HG03039 (cell line): Measurements from ENCODE around the gene CARM1.
"Not testable (repeated sequence)": the region's sequence is repeated elsewhere in the genome, so short reads cannot be mapped to it uniquely, and the experiment has no call there.

Experiments used
- ATAC-seq: cut with Tn5 transposase; IDR thresholded peaks from one replicate; pipeline ENCODE4 v1.9.1; 2021; ENCODE audit warnings: mild to moderate bottlenecking, moderate library complexity; ENCODE audit not compliant: unreplicated experiment

The CARM1 gene

DNA sequence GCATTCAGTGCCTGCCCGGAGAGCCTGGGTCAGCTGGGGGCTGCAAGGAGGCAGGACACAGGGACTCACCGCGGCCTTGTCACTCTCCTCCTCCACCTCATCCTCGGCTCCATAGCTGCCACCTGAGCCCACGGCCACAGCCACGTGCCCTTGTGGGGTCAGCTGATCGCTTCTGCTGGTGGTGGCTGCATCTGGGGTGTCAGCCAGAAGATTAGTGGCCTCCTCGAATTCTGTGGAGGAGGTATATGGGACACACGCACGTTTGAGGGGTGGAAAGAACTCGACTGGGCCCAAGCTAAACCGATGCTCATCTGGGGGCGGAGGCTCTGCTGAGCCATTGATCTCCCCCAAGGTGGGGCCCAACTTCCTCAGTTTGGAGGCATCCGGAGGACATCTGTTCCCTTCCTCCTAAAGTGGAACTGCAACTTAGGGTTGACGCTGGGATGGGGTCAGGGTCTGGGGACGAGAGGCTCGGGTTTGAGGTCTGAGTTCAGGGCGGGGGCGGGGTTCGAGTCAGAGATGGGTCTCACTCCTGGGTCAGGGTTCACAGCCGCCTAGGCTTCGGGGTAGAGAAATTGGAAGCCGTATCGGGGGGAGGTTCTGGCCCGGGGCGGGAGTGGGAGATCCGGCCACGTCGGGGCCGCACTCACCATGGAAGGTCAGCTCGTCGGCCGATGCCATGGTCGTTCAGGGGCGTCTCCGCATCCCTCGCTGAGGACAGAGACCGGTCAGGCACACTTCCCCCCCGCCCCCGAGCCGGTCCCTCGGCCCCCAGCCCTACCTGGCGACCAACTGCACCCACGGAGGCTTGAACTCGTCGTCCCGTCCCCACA lies 56.6 kb downstream of the CARM1 start:
- ATAC-seq, result peak; percentile 2

DNA sequence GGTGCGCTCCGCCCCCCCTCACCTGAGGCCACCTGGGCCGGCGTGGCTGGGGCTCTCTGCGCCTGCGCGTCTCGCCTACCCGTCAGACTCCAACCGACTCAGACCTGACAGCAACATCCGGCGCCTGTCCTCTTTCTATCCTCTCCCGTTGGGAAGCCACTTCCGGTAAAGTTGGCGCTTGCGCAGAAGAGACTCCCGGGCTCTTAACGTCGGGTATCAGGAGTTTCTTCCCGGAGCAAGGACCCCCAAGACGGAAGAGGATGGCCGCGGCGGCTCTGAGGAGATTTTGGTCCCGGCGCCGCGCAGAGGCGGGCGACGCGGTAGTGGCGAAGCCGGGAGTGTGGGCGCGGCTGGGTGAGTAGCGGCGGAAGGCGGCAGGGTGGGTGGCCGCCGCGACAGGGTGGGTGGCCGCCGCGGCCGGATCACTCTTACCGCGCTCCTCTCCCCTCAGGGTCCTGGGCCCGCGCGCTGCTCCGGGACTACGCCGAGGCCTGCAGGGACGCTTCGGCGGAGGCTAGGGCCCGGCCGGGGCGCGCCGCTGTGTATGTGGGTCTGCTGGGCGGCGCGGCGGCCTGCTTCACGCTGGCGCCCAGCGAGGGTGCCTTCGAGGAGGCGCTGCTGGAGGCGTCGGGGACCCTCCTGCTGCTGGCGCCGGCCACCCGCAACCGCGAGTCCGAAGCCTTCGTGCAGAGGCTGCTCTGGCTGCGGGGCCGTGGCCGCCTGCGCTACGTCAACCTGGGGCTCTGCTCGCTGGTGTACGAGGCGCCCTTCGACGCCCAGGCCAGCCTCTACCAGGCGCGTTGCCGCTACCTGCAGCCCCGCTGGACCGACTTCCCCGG lies 57.4 kb downstream of the CARM1 start, which contains the start of the genes TIMM29 and YIPF2:
Gene TIMM29 (plus strand): TSS at position 249 of the 839 bp plus-strand sequence. CDS start 12 bp downstream, at position 261.
Gene YIPF2 (minus strand): TSS at position 77 of the 839 bp plus-strand sequence. CDS start 229 bp downstream, outside the sequence.
- peak; percentile 78 for ATAC-seq

DNA sequence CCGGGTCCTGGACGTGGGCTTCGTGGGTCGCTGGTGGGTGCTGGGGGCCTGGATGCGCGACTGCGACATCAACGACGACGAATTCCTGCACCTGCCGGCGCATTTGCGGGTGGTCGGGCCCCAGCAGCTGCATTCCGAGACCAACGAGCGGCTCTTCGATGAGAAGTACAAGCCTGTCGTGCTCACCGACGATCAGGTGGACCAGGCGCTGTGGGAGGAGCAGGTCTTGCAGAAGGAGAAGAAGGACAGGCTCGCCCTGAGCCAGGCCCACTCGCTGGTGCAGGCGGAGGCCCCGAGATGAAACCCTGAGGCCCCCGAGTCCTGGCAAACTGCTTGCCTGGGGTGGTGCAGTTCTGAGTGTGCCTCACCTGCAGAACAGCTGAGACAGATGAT lies 58.0 kb downstream of the CARM1 start:
- ATAC-seq, result no peak

DNA sequence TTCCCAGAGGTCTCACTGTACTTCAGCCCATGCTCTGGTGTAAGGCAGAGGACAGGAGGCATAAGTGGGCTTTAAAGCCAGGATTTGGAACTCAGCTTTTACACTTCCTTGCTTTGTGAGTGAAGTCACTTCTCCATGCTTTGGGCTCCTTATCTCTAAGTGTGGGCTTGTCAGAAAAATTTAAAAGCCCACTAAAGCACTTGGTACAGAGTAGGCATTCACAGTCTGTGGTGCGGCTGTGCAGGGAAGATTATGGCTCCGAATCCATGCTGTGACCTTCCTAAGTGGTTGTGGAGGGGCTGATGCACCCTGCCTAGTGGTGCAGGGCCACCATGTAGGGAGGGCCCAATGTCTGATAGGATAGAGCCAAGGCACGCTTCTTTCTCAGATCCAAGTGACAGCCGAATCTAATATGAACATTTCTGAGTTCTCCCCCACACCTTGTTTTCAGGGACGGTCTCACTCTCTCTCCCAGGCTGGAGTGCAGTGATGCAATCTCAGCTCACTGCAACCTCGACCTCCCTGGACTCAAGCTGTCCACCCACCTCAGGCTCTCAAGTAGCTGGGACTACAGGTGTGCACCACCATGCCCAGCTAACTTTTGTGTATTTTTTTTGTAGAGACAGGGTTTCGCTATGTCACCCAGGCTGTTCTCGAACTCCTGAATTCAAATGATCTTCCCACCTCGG lies 64.2 kb downstream of the CARM1 start:
- ATAC-seq, result no peak

DNA sequence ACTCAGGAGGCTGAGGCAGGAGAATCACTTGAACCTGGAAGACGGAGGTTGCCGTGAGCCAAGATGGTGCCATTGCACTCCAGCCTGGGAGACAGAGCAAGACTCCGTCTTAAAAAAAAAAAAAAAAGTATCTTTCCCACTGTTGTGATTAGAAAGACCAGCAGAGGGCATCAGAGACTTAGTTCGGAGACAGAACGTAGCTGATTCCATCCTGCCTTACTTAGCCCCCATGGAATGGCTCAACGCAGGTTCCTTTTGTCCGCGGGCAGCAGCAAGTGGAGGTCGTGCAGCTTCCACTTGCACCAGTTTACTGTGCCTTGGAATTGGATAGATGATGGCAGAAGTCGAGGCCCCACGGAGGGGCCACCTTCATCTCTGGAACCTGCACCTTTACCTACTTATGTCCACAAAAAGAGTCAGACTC lies 65.3 kb downstream of the CARM1 start:
- ATAC-seq, result no peak

DNA sequence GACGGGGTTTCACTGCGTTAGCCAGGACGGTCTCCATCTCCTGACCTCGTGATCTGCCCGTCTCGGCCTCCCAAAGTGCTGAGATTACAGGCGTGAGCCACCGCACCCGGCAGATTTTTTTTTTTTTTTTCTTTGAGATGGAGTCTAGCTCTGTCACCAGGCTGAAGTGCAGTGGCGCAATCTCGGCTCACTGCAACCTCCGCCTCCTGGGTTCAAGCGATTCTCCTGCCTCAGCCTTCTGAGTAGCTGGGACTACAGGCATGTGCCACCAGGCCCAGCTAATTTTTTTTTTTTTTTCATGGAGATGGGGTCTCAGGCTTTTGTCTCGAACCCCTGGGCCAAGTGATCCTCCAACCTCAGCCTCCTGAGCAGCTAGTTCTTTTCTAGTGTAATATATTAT lies 70.3 kb downstream of the CARM1 start:
- not testable (repeated sequence) for ATAC-seq

DNA sequence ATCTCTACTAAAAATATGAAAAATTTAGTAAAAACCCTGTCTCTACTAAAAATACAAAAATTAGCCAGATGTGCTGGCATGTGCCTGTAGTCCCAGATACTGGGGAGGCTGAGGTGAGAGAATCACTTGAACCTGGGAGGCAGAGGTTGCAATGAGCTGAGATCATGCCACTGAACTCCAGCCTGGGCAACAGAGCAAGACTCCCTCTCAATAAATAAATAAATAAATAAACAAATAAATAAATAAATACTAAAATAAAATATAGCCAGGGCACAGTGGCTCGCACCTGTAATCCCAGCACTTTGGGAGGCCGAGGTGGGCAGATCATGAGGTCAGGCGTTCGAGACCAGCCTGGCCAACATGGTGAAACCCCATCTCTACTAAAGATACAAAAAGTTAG lies 72.1 kb downstream of the CARM1 start:
- not testable (repeated sequence) for ATAC-seq

DNA sequence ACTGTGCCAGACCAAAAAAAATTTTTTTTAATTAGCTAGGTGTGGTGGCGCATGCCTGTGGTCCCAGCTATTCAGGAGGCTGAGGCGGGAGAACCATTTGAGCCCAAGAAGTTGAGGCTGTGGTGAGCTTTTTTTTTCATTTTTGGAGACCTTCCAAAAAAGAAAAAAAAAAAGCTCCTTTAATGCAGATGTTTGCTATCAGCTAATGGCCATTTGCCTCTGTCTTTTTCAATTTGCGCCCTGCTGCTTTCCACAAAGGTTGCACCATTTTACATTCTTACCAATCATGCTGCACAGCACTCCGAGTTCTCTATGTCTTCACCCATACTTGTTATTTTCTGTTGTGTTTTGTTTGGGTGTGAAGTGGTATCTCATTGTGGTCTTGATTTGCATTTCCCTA lies 73.9 kb downstream of the CARM1 start:
- no peak for ATAC-seq

DNA sequence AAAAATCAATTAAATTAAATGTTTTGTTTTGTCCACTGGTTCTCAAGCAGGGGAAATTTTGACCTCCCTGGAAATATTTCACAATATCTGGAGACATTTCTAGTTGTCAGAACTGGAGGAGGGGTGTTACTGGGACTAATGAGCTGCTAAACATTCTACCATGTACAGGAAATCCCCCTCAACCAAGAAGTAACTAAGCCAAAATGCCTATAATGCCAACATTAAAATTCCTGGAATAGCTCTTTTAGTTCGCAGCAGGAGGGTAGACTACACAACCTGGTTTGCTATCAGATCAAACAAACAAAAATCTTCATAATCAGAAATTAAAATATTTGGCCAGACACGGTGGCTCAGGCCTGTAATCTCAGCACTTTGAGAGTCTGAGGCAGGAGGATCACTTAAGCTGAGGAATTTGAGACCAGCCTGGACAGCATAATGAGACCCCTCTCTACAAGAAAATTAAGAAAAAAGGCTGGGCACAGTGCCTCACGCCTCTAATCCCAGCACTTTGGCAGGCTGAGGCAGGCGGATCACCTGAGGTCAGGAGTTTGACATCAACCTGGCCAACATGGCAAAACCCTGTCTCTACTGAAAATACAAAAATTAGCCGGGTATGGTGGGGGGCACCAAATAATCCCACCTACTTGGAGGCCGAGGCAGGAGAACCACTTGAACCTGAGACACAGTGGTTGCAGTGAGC lies 75.8 kb downstream of the CARM1 start:
- no peak for ATAC-seq

DNA sequence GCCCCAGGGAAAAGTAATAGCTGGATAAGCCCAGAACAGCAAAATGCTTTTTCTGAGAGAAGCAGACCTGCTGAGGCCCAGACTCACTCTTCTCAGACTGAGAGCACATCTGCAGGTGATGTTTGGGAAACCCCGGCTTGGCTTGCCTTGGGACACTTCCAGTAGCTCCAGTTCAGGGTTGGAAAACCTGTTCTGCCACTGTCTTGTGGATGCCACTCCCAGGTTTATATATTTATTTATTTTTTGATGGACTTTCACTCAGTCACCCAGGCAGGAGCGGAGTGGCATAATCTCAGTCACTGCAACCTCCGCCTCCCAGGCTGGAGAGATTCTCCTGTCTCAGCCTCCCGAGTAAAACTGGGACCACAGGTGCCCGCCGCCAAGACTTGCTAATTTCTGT lies 81.5 kb downstream of the CARM1 start:
- no peak for ATAC-seq

DNA sequence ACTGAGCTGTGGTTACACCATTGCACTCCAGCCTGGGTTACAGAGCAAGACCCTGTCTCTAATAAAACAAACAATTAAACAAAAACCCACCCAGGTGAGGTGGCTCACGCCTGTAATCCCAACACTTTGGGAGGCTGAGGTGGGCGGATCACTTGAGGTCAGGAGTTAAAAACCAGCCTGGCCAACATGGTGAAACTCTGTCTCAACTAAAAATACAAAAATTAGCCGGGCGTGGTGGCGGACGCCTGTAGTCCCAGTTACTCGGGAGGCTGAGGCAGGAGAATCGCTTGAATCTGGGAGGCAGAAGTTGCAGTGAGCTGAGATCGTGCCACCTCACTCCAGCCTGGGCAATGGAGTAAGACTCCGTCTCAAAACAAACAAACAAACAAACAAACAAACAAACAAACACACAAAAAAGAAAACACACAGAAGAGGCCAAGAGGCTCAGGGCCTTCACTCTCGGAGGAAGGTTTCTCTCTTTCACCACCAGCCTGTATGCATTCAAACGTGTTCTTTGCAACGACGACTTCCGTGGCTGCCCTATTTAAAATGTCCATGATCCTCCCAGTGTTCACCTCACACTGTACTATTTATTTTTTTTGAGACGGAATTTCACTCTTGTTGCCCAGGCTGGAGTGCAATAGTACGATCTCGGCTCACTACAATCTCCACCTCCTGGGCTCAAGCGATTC lies 88.1 kb downstream of the CARM1 start:
- ATAC-seq, result not testable (repeated sequence)

DNA sequence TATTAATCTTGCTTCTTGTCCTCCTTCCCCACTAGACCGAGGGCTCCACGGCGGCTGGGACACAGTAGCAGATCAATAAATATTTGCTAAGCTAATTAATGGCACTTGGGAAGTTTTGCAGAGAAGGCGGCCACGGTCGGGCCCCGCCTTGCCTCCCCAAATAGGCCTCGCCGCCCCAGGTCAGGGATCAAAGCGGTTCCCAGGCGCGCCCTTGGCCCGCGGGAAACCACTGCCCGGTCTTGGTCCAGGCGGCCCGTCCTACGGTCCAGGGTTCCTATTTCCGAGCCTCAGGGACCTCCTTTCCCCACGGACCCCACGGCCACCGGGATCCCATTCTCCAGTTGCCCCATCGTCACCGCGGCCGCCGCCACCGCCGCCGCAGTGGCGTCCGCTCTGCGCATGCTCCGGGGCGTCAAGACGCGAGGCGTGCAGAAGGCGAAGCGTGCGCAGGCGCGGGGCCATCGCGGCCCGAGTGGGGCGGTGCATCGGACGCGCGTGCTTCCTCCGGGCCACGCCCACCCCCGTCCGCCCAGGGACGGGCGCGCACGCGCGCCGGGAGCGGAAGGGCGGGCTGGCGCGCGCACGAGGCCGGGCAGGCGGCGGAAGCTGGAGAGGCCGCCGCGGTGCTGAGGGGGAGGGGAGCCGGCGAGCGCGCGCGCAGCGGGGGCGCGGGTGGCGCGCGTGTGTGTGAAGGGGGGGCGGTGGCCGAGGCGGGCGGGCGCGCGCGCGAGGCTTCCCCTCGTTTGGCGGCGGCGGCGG lies 89.1 kb downstream of the CARM1 start, which contains the start of gene SMARCA4:
Gene SMARCA4 (plus strand): TSS at position 717 of the 759 bp plus-strand sequence. CDS start 23,122 bp downstream, outside the sequence.
- peak; percentile 74 for ATAC-seq

DNA sequence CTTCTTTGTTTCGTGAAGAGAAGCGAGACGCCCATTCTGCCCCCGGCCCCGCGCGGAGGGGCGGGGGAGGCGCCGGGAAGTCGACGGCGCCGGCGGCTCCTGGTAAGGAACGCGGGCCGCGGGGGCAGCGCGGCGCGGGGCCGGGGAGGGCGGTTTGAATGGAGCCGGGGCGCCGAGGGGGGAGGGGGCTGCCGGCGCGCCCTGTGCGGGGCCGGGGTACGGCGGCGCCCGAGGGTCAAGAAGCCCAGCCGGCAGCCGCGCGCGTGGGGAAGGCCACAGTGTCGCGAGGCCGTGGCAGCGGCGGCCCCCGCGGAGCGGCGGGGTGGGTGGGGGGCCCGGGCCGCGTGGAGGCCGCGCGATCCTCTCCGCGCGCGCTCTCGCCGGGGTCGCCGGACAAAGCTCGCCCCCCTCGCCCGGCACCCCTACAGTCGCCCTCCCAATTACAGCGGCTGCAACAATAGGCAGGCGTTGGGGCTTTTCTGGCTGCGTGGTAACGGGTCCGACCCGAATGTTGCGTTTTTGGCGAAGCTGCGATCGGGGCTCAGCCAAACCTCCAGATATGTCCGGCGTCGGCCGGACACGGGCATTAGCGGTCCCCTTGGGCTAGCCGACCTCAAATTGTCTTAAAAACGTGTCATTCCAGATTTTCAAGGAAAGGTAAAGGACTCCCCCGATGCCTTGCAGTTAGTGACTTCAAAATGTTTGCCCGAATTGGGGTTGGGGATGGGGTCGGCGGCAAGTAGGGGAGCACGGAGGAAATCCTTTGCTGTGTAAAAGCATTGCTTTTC lies 89.9 kb downstream of the CARM1 start:
- peak; percentile 28 for ATAC-seq

DNA sequence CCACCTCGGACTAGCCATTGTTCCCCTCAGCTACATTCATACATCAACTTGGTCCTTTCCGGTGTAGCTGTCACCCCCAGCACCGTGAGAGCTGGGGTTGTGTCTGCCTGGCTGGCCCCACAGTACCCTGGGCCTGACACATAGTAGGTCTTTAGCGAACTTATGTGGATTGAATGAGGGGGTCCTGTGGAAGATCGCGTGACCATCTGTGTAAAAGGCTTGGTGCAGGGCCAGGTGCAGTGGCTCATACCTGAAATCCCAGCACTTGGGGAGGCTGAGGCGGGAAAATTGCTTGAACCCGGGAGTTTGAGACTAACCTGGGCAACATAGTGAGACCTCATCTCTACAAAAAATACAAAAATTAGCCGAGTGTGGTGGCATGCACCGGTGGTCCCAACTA lies 91.5 kb downstream of the CARM1 start:
- ATAC-seq, result no peak

DNA sequence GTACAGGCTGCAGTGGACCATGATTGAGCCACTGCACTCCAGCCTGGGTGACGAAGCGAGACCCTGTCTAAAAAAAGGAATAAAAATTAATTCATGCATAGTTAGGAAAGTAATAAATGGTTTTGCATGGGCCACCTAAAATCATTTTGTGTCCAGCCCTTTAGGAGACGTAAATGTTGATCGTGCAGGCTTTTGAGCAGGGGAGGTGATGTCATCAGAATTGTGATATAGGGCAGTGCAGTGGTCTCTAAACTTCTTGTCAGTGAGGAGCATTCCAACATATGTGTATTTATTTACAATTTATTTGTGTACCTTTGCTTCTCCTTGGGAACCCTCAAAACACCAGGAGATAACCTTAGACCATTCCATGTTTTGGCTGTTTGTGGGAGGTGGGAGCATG lies 92.5 kb downstream of the CARM1 start:
- no peak for ATAC-seq

DNA sequence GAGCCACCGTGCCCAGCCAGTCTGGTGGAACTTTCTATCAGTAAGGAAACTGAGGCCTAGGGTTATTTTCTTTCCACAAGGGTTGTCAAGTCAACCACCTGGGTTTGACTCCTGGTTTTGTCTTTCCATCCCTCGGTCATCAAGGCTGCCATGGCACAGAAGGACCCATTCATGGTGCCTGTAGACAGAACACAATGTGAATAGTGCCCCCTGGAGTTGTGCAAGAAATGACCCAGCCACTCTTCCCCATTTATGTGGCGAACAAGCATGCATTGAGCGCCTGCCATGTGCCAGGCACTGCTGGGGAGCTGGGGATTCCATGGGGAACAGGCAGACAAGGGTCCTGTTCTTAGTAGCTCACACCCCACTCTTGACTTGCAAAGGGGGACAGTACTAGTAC lies 93.5 kb downstream of the CARM1 start:
- no peak for ATAC-seq

DNA sequence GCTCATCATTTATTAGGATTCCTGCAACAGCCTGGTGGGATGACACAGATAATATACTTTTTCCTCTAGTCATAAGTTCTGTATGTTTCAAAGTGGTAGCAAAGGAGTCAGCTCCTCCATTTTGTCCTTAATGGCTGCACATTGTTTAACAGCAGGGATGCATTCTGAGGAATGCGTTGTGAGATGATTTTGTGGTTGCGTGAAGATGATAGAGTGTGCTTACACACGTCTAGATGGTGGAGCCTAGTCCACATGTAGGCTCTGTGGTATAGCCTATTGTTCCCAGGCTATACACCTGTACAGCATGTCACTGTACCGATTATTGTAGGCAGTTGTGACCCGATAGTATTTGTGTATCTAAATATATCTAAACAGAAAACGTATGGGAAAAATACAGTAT lies 94.0 kb downstream of the CARM1 start:
- ATAC-seq, result no peak

DNA sequence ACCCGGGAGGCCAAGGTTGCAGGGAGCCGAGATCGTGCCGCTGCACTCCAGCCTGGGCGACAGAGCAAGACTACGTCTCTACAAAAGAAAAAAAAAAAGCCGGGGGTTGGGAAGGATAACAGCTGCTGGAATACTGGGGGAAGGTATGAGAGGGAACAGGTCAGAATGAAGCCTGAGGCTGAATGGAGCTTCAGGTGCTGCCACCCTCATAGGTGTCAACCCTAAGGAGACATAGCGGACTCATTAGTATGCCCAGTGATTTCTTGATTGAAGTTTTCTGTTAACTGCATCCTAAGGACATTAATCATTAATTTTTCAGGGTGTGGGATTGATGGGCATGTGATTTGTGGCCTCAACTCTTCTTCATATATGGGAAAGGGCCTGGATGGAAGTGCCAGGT lies 95.5 kb downstream of the CARM1 start:
- no peak for ATAC-seq
